NCI-H1092 treated with DMSO at 0.1 percent for 48 hours (cell line): ENCODE data around the gene SLC2A9.
"Not testable (repeated sequence)": the region's sequence is repeated elsewhere in the genome, so short reads cannot be mapped to it uniquely, and the experiment has no call there.

Source experiments
- DNase-seq: peaks from one replicate; lab custom pipeline; 2025; lab: John Stamatoyannopoulos, UW

SLC2A9 gene

DNA sequence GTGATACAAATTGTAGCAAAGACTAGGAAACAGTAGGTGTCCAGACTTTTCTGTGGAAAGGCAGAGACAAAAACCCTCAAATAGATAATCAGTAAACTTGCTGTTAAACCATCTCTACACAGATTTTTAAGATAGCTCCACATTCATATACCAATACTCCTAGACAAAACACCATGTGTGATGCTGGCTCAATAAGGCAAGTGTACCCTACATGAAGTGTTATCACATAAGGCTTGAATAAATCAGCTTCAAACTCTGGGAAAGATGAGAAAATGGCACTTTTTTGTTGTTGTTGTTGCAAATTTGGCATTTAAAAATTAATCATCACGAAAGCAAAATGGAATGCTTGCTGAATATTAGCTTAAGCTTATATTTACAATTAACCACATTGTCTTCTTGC lies 194.7 kb downstream of the SLC2A9 start:
- DNase-seq, result no peak

DNA sequence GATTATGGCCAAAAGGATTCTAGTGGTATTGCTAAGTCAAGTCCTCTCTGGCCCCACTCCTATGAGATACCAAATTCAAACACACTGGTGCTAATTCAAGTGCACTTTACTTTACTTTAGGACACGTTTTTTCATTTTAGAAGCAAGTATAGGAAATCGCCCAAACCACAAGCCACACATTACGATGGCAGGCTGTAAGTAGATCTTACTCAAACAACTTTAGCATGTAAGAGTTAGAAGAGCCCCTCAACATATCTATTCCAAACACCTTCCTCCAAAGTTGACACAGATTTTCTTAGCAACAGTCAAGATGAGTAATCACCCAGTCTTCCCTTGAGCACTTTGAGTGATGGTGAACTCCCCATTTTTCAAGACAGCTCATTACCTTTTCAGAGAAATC lies 196.2 kb downstream of the SLC2A9 start:
- no peak for DNase-seq

DNA sequence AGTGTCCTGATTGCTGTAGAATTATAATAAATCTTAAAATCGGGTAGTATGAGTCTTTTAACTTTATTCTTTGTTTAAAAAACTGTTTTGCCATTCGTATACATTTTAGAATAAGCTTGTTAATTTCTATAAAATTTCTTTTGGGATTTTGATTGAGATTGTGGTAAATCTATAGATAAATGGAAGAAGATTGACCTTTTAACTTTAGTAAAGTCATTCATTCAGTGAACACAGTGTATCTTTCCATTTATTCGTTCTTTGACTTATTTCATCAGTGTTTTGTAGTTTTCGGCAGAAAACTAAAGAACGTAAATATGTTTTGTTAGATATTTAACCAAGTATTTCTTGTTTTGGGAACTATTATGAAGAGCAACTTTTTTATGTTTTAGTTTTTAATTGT lies 201.0 kb downstream of the SLC2A9 start:
- DNase-seq, result no peak

DNA sequence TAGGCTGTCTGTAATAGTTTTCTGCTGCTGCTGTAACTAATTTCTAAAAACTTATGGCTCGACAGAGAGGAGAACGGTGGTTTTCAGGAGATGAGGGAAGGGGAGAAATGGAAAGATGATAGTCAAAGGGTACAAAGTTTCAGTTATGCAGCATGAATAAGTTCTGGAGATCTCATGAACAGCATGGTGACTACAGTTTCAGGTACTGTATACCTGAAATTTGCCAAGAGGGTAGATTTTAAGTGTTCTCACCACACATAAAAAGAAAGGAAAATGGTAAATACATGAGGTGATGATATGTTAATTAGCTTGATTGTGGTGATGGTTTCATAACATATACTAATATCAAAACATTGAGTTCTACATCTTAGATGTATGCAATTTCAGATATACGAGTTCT lies 205.0 kb downstream of the SLC2A9 start:
- no peak for DNase-seq

DNA sequence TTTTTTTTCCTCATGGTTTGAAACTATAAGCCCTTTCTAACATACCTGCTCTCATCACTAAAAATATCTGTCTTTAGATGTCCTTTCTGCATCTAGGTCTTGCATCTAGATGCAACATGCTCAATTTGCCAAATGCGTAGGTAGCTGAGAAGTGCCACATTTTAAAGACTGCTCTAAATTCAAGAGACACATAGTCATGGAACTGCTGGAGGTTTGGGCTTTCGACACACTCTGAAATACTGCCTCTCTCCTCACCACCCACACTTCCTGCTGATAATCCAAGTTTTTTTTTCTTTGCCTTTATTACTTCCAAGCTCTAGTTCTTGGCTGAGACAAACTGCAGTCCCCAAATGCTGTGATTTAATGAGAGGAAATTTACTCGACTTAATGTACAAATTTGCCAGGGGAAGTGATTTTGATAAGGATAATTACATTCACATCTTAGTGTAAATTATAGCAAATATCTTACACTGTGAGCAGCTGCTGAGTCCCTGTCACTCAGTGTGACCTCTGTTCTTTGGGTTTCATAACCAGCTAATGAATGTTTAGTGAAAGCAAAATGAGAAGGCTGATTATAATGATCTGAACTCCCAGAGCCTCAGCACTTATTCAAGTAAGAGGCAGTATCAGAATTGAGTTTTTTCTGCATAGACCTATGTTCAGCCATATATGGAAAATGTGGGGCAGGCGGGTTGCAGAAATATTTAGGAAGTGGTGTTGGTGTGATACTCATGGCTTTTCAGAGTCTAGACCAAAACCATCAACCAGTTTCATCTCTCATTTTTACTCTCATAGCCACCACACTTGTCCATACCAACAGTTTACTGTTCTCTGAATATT lies 208.6 kb downstream of the SLC2A9 start:
- DNase-seq, result no peak

DNA sequence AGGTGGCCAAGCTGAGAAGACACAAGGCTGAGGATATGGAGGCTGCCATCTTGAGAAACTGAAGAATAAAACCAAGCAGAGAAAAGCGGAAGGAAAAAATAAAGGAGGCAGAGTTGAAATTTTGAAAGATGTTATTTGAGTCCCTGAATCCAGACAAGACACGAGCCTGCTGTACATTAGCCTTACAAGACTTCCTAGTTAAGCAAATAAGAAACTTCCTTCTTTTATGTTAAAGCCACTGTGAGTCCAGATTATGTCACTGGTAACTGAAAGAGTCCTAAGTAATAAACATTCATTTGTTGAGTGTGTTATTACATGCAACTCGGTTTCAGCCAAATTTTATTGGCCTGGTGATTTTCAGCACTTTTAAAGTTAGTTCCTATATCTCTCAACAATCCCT lies 209.5 kb downstream of the SLC2A9 start:
- DNase-seq, result no peak

DNA sequence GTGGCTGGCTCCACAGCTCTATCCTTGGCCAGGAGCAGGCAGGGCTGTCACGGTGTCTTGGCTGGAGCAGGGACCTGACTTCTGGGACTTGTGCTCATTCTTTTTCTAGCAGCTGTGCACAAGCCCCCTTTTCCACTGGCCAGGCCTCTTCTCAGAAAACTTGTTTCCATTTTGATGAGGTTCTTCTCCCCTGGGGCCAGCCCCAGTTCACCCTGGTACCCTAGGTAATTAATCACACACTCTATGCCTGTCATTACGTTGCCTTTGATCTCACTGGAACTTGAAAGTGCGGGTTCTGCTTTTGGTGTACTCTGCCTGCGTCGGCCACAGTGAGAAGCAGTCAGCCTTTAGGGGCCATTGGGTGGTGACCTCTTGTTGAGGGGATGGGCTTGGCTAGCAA lies 213.2 kb downstream of the SLC2A9 start:
- DNase-seq, result no peak

DNA sequence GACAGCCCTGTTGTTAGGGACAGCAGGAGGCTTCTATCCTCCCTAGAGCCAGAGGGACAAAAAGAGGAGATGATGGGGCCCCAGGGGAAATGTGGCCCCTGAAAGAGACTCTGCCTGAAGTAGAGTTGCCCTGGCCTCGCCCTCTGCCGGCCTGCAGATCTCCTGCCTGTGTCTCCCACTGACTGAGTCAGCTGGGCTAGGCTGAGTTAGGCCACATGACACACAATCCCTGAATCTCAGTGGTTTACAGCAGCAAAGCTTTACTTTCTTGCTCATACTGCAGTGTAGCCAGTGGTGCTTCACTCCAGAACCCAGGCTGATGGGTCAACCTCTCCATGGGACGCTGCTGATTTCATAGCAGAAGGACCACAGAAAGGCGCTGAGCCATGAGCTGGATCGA lies 216.4 kb downstream of the SLC2A9 start:
- no peak for DNase-seq

DNA sequence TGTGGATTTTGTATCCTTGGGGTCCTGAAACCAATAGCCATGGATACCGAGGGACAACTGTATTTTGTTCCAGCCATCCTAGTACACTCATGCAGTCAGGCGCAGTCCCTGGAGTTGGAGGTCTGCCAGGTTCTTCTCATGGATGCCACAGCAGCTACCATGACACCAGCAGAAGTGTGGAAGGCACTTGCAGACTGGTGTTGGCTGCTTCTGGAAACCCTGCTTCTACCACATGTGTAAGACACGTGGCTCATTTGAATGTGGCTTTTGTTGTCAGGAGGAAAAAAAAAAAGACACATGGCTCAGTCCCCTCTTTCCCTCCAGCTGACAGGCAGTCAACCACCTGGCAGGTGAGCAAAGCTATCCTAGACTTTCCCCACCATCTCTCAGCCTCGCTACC lies 220.4 kb downstream of the SLC2A9 start:
- peak; percentile 47 for DNase-seq

DNA sequence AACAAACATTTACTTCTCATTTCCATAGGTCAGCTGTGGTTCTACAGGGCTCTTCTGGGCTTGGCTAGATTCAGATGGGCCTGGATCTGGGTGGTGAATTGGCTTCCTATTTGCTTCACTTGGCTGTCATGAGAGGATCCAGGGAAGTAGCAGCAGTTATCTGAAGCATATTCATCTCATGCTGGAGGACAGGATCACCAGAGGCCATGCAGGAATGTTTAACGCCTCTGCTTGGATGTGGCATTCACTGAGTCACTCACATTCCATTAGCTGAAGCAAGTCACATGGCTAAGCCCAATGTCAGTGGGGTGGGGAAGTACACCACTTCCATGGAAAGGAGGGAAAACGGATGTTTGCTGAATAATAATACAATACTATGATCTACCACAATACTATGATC lies 224.7 kb downstream of the SLC2A9 start:
- not testable (repeated sequence) for DNase-seq

DNA sequence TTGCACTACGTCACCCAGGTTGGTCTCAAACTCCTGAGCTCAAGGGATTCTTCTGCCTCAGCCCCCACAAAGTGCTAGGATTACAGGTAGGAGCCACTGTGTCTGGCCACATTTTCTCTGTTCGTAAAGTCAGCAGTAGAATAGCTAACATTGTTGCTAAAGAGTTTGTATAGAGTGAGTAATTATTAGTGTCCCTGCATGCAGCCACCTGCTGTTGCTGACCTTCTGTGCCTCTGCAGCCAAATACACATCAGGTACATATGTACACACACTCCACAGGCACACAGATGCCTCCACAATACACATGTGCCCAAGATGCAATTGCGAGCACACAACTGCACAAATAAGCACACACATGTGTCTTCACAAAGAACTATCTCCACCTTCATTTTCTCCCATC lies 228.9 kb downstream of the SLC2A9 start:
- no peak for DNase-seq

DNA sequence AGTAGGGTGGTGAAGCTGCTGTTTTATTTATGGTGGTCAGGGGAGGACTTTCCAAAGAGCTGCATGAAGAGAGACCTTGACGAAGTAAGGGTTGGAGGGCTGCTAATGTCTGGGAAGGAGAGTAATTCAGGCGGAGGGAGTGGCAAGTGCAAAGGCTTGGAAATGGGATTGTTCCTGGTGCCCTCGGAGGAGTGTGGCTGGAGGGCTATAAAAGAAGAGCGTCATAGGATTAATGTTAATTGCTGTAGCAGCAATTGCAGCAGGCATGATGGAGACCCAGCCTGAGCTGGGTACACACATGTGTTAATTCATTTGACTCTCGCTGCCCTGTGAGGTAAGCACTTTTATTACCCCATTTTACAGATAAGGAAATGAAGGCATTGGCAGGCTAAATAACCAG lies 235.4 kb downstream of the SLC2A9 start:
- not testable (repeated sequence) for DNase-seq

DNA sequence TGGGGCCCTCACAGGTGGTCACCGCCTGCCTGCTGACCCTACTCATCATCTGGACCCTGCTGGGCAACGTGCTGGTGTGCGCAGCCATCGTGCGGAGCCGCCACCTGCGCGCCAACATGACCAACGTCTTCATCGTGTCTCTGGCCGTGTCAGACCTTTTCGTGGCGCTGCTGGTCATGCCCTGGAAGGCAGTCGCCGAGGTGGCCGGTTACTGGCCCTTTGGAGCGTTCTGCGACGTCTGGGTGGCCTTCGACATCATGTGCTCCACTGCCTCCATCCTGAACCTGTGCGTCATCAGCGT lies 239.2 kb downstream of the SLC2A9 start:
- no peak for DNase-seq

DNA sequence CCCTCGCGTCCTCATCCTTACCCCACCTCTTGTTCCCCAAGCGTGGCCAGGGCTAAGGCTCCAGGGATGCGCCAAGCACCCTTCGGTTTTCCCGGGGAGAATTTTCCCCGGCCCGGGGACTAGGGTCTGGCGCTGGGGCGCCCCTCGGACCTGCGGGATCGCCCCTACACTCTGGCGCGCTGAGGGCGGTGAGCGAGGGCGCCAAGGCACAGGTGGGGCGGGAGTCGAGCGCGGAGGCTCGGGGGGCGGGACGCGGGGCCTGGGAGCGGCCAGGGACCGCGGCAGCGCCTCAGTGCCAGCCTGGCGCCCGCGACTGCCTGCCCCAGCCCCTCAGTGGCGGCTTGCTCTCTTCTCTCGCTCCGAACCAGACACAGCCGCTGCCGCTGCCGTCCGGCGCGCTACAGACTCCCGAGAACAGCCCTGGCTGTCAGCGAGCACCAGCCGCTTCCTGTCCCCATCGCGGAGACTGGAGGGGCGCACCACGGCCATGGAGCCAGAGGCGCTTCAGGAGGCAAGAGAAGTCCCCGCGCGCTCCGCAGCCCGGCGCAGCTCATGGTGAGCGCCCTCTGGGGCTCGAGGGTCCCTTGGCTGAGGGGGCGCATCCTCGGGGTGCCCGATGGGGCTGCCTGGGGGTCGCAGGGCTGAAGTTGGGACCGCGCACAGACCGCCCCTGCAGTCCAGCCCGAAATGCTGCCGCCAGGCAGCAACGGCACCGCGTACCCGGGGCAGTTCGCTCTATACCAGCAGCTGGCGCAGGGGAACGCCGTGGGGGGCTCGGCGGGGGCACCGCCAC lies 239.8 kb downstream of the SLC2A9 start, which contains the start of gene DRD5:
Gene DRD5, plus strand, starts transcription at position 292 of the 793 bp plus-strand sequence. Its CDS starts 396 bp downstream, at position 688.
- no peak for DNase-seq
